Gastroesophageal sphincter (tissue), 4 donors: ENCODE measurements around the gene TOMM7. TPM values are rescaled to one million over a fixed set of nuclear protein-coding genes. Genes with fewer than 3 reads are reported as not detected.

Experiments used
- ATAC-seq: fragments of 150-250 bp; one replicate; pipeline ENCODE4 v1.9.1; 2016; ENCODE audit warnings: mild to moderate bottlenecking, moderate library complexity
- H3K27ac ChIP-seq, 4 donors: fragments of 200-600 bp; sonication (generic) in 3 of 4; 1 replicate in 3 of 4; 2 replicates in 1 of 4; pipeline ENCODE4 v1.5.1; 2016 to 2019
- H3K27me3 ChIP-seq: fragments of 200-600 bp; sonication (generic); one replicate; pipeline ENCODE4 v1.5.1; 2019
- H3K36me3 ChIP-seq, 2 donors: fragments of 200-600 bp; sonication (generic); one replicate each; pipeline ENCODE4 v1.5.1; 2019; ENCODE audit warnings: control low read depth in 1 of 2
- H3K4me1 ChIP-seq, 3 donors: fragments of 200-600 bp; sonication (generic); 1 replicate in 2 of 3; 2 replicates in 1 of 3; pipeline ENCODE4 v1.5.1; 2016 to 2019; ENCODE audit warnings: control low read depth in 2 of 3
- H3K4me3 ChIP-seq, 2 donors: fragments of 200-600 bp; sonication (generic); one replicate each; pipeline ENCODE4 v1.5.1; 2019; ENCODE audit warnings: mild to moderate bottlenecking in 1 of 2, moderate library complexity in 1 of 2
- H3K9me3 ChIP-seq, 3 donors: fragments of 200-600 bp; sonication (generic); one replicate each; pipeline ENCODE4 v1.5.1; 2017 to 2019; ENCODE audit warnings: control low read depth in 2 of 3
- CTCF ChIP-seq, 4 experiments: fragments of 200-600 bp in 2 of 4; fragments of 450-650 bp in 2 of 4; sonication (generic) in 1 of 4; IDR thresholded peaks; one replicate each; pipeline ENCODE4 v1.5.1; 2017 to 2019; ENCODE audit warnings: antibody characterized with exemption in 4 of 4, mild to moderate bottlenecking in 2 of 4, moderate library complexity in 2 of 4
- EP300 ChIP-seq: sonication (generic); formaldehyde crosslinking; IDR thresholded peaks from one replicate; pipeline ENCODE4 v1.6.1; 2017; ENCODE audit warnings: antibody characterized with exemption, mild to moderate bottlenecking
- POLR2A ChIP-seq, 2 donors: fragments of 450-650 bp; IDR thresholded peaks; one replicate each; pipeline ENCODE4 v1.6.1; 2017; ENCODE audit warnings: antibody characterized with exemption in 2 of 2, mild to moderate bottlenecking in 2 of 2, moderate library complexity in 1 of 2
- POLR2AphosphoS5 ChIP-seq: sonication (generic); formaldehyde crosslinking; IDR thresholded peaks from one replicate; pipeline ENCODE4 v1.6.1; 2017; ENCODE audit warnings: antibody characterized with exemption
- WGBS, 2 donors: methylation state at CpG; one replicate each; pipeline ENCODE4 v1.1.5; 2018; ENCODE audit warnings: low coverage in 1 of 2; 5-methylcytosine and 5-hydroxymethylcytosine counted together
- small RNA-seq, 4 donors: library from RNA; depleted of rRNA; stranded (forward); fragments of <200 nt; gene quantifications; one replicate each; pipeline ENCODE3, GENCODE V24; 2016
- total RNA-seq, 4 donors: library from RNA; depleted of rRNA; stranded (reverse); fragments of >200 nt; gene quantifications; one replicate each; pipeline ENCODE4 v1.1.0, GENCODE V29; 2016

Gene TOMM7
- total RNA-seq, 4 donors from 2014 or later = 121 to 340 (median 231) TPM

- Histone ChIP-seq H3K27me3 (no peaks in the 10 kb centered on the region), H3K36me3 (no peaks in the 10 kb centered on the region), H3K27ac (no peak overlapping the region), H3K4me3 (no peak overlapping the region), H3K4me1 (no peaks in the 10 kb centered on the region), H3K9me3 (no peaks in the 10 kb centered on the region)
- TF ChIP-seq CTCF (IDR thresholded peaks at IDR 0.05) = no peak
- no peak for TF ChIP-seq EP300
- TF ChIP-seq POLR2AphosphoS5 = no peak
- no peak for TF ChIP-seq POLR2A (IDR thresholded peaks at IDR 0.05)
- WGBS, 2 donors = 81 to 82% methylated on average over 2 to 4 of the region's 4 CpGs
- ATAC-seq = no peak
Measured at GRCh38 chr7:22771872-22772228, 50.8 kb downstream of the TOMM7 start.

DNA sequence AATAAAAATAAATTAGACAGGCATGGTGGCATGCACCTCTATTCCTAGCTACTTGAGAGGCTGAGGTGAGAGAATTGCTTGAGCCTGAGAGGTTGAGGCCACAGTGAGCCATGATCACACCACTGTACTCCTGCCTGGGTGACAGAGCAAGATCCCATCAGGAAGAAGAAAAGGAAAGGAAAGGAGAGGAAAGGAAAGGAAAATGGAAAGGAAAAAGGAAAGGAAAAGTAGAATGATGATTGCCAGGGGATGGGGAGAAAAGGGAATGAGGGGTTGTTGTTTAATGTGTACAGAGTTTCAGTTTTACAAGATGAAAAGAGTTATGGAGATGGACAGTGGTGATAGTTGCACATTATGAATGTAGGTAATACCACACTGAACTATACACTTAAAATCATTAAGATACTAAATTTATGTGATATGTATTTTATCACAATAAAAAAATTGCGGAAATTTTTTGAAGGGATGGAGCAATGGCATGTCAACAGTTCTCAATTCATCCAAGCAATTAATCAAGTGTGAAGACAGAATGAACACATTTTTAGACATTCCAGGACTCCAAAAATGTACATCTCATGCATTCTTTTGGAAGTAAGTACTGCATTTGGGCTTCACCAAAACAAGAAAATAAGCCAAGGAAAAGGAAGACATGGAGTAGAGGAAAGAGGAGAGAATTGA lies 51.3 kb downstream of the TOMM7 start:
- Histone ChIP-seq H3K27ac (no peak overlapping the region), H3K9me3 (no peaks in the 10 kb centered on the region), H3K4me1 (no peaks in the 10 kb centered on the region), H3K27me3 (no peaks in the 10 kb centered on the region), H3K4me3 (no peak overlapping the region), H3K36me3 (no peaks in the 10 kb centered on the region)
- no peak for ATAC-seq
- WGBS, 2 donors = 75 to 86% methylated on average over 1 of the region's 1 CpG
- no peak for TF ChIP-seq EP300
- no peak for TF ChIP-seq POLR2A (IDR thresholded peaks at IDR 0.05)
- TF ChIP-seq CTCF (IDR thresholded peaks at IDR 0.05) = no peak
- TF ChIP-seq POLR2AphosphoS5 = no peak

GRCh38 chr7:22765609-22766008 lies 57.0 kb downstream of the TOMM7 start:
- WGBS, 2 donors = 70 to 73% methylated on average over 4 of the region's 4 CpGs

More at GRCh38 chr7:22765609-22766008, 57.0 kb downstream of the TOMM7 start:
- H3K27me3 ChIP-seq = no peaks in the 10 kb centered on the region
- H3K9me3 ChIP-seq = peaks cover 0 to 4% (median 0%) of the 10 kb centered on the region in 3 donors
- no peaks in the 10 kb centered on the region for H3K36me3 ChIP-seq
- ATAC-seq = no peak
- no peak for TF ChIP-seq EP300
- no peak for TF ChIP-seq CTCF (IDR thresholded peaks at IDR 0.05)
- TF ChIP-seq POLR2AphosphoS5 = no peak
- TF ChIP-seq POLR2A (IDR thresholded peaks at IDR 0.05) = no peak
- H3K4me3 ChIP-seq = no peak overlapping the region
- no peaks in the 10 kb centered on the region for H3K4me1 ChIP-seq
- H3K27ac ChIP-seq = no peak overlapping the region

Small RNAs within 50 kb of the gene (small RNA-seq; reads per million reads assigned to genes)
- 9,348 to 11,934 (median 10,931) reads per million in 4 donors for gene SNORD93

Other genes with a start within 250 kb of the TOMM7 start
- gene IL6, start 95.6 kb downstream of the TOMM7 start, total RNA-seq = 10 to 100 TPM in 1 of 4 donors, under 1 TPM in 1, not detected in 2; 0.85 to 27.9 TPM
- gene HYCC1, start 191.3 kb upstream of the TOMM7 start, total RNA-seq = 10 to 100 TPM; 39.7 to 87.7 (median 52.7) TPM